Gastrocnemius medialis (tissue), 4 donors: ENCODE data around the gene PIMREG. TPM values are rescaled to one million over a fixed set of nuclear protein-coding genes. Genes with fewer than 3 reads are reported as not detected.

Experiments
- ATAC-seq, 2 donors: fragments of 150-250 bp; one replicate each; pipeline ENCODE4 v1.9.1; 2016
- DNase-seq, 2 donors: peaks; one replicate each; pipeline ENCODE4 v3.0.0-alpha.2; 2019
- H3K27ac ChIP-seq, 4 donors: fragments of 200-600 bp; sonication (generic); 1 replicate in 1 of 4; 2 replicates in 3 of 4; pipeline ENCODE4 v1.5.1; 2016 to 2018; ENCODE audit warnings: mild to moderate bottlenecking in 2 of 4, moderate library complexity in 1 of 4
- H3K27me3 ChIP-seq, 3 donors: fragments of 200-600 bp; sonication (generic) in 2 of 3; 1 replicate in 1 of 3; 2 replicates in 2 of 3; pipeline versions ENCODE4 v1.5.1 to v1.6.0; 2016 to 2019; ENCODE audit warnings: mild to moderate bottlenecking in 1 of 3, moderate library complexity in 1 of 3
- H3K36me3 ChIP-seq, 2 donors: fragments of 200-600 bp; sonication (generic) in 1 of 2; one replicate each; pipeline ENCODE4 v1.5.1; 2017 to 2018
- H3K4me1 ChIP-seq, 2 donors: fragments of 200-600 bp; sonication (generic) in 1 of 2; one replicate each; pipeline ENCODE4 v1.5.1; 2016 to 2017; ENCODE audit warnings: mild to moderate bottlenecking in 2 of 2
- H3K4me3 ChIP-seq, 4 donors: fragments of 200-600 bp; sonication (generic) in 3 of 4; 1 replicate in 1 of 4; 2 replicates in 3 of 4; pipeline ENCODE4 v1.5.1; 2016 to 2019; ENCODE audit warnings: mild to moderate bottlenecking in 2 of 4
- H3K9me3 ChIP-seq, 3 donors: fragments of 200-600 bp; sonication (generic) in 2 of 3; 1 replicate in 1 of 3; 2 replicates in 2 of 3; pipeline ENCODE4 v1.5.1; 2016 to 2019
- POLR2A ChIP-seq, 2 donors: fragments of 450-650 bp; IDR thresholded peaks; one replicate each; pipeline ENCODE4 v1.6.1; 2017; ENCODE audit warnings: antibody characterized with exemption in 2 of 2, mild to moderate bottlenecking in 2 of 2, moderate library complexity in 2 of 2
- in situ Hi-C, 4 donors: fragments of 200-750 bp; cut with MboI; loops; one replicate each; pipeline versions ENCODE4 v1.15.0 to v1.8.0; 2017; ENCODE audit warnings: low sequenced_read_pairs in 4 of 4
- intact Hi-C: fragments of 100-400 bp; cut with DNase I; formaldehyde crosslinking; loops from one replicate; pipeline ENCODE4 v1.15.1; 2023; ENCODE audit warnings: low total_unique reads
- total RNA-seq, 4 donors: library from RNA; depleted of rRNA; stranded (reverse); fragments of >200 nt; gene quantifications; one replicate each; pipeline versions ENCODE4 v1.1.0 to v1.2.3, GENCODE V29; 2016
- TF ChIP-seq, protein P1 (sequence below), 5 experiments: fragments of 450-650 bp in 3 of 5; fragments of 200-600 bp in 2 of 5; sonication (generic) in 2 of 5; IDR thresholded peaks in 4 of 5; conservative IDR thresholded peaks in 1 of 5; 1 replicate in 4 of 5; 2 replicates in 1 of 5; pipeline ENCODE4 v1.5.1; 2016 to 2019; ENCODE audit warnings: antibody characterized with exemption in 5 of 5, mild to moderate bottlenecking in 3 of 5, moderate library complexity in 3 of 5

Gene PIMREG, protein sequence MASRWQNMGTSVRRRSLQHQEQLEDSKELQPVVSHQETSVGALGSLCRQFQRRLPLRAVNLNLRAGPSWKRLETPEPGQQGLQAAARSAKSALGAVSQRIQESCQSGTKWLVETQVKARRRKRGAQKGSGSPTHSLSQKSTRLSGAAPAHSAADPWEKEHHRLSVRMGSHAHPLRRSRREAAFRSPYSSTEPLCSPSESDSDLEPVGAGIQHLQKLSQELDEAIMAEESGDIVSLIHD
- under 1 TPM in 1 of 4 donors, not detected in 3; 0.51 TPM for total RNA-seq

DNA sequence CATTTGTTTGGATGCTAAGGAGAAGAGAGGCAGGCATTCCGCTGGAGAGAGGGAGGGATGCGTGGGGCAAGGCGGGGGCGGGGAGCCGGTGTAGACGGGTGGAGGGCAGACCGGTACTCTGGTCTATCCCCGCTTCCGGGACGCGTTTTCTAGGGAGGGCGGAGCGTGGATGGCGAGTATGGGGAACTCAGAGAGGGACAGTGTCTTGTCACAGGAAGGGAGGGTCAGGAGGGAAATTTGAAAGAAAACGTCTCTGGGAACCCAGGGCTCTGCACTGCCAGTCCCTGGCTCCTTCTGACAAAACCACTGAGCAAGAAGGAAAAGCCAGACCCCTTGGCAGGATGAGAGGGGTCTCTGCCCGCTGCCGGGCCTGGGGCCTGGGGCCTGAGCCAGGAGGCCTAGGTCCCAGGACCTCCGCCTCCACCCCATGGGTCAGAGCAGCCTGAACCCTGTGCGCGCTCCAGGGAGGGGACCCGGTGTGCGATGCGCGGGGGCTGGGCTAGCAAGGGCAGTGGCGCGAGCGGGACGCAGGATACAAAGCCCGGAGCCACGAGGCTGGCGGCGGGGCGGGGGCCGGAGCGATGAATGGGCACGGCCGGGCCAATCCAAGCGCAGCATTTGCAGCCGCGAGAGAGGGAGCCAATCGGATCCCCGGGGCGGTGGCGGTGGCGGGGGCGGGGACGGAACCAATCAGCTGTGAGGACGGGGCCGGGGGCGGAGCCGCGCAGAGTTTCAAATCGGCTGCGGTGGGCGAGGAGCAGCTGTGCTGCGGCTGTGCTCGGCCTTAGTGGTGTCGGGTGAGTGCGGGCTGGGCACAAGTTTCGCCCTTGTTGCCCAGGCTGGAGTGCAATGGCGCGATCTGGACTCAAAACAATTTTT is at the start of gene PIMREG:
Gene PIMREG, plus strand, starts transcription at position 764 of the 879 bp plus-strand sequence. CDS start 656 bp downstream, outside the sequence.
- H3K36me3 ChIP-seq: no peaks in the 10 kb centered on the region
- ATAC-seq (peak; percentile 95 to 96), DNase-seq (peak; percentile 85 to 86)
- TF ChIP-seq, protein P1, sequence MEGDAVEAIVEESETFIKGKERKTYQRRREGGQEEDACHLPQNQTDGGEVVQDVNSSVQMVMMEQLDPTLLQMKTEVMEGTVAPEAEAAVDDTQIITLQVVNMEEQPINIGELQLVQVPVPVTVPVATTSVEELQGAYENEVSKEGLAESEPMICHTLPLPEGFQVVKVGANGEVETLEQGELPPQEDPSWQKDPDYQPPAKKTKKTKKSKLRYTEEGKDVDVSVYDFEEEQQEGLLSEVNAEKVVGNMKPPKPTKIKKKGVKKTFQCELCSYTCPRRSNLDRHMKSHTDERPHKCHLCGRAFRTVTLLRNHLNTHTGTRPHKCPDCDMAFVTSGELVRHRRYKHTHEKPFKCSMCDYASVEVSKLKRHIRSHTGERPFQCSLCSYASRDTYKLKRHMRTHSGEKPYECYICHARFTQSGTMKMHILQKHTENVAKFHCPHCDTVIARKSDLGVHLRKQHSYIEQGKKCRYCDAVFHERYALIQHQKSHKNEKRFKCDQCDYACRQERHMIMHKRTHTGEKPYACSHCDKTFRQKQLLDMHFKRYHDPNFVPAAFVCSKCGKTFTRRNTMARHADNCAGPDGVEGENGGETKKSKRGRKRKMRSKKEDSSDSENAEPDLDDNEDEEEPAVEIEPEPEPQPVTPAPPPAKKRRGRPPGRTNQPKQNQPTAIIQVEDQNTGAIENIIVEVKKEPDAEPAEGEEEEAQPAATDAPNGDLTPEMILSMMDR (IDR thresholded peaks at IDR 0.05 in 4 of 5, conservative IDR thresholded peaks at IDR 0.05 in 1 of 5): no peak
- TF ChIP-seq POLR2A (IDR thresholded peaks at IDR 0.05): no peak
- H3K27ac ChIP-seq: no peak within 1 kb of the TSS
- H3K4me3 ChIP-seq: peak within 1 kb of the TSS; percentile 47 to 79 (median 56)
- H3K9me3 ChIP-seq: no peaks in the 10 kb centered on the region
- in situ Hi-C loops: loop anchor here in 1 of 4 donors (25.0 kb wide), 1 partner anchor 1207 kb away; the partner anchor contains the start of gene SCIMP
- intact Hi-C loops: no loop called here
- peaks cover 0 to 13% (median 4%) of the 10 kb centered on the region in 3 donors for H3K27me3 ChIP-seq
- H3K4me1 ChIP-seq: peaks cover 0 to 15% of the 10 kb centered on the region in 2 donors

DNA sequence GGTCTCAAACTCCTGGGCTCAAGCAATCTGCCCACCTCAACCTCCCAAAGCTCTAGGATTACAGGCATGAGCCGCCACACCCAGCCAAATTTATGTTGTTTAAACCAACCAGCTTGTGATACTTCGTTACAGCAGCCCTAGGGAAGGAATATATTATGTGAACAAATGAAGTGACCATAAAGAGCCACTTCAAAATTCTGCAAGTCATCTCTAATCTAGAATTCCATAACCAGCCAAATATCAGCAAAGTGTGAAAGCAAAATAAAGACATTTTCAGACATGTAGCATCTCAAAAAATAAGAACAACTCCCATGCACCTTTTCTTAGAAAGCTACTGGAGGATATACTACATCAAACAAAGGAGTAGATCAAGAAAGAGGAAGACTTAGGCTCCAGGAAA is 45.3 kb upstream of the PIMREG start:
- Histone ChIP-seq H3K9me3 (no peaks in the 10 kb centered on the region), H3K36me3 (no peaks in the 10 kb centered on the region), H3K27me3 (peaks cover 3 to 12% (median 4%) of the 10 kb centered on the region in 3 donors), H3K27ac (no peak overlapping the region), H3K4me1 (no peaks in the 10 kb centered on the region), H3K4me3 (no peak overlapping the region)
- in situ Hi-C loops (no loop called here), intact Hi-C loops (no loop called here)
- DNase-seq (no peak), ATAC-seq (no peak)
- TF ChIP-seq, protein P1 (IDR thresholded peaks at IDR 0.05 in 4 of 5, conservative IDR thresholded peaks at IDR 0.05 in 1 of 5): no peak
- no peak for TF ChIP-seq POLR2A (IDR thresholded peaks at IDR 0.05)

DNA sequence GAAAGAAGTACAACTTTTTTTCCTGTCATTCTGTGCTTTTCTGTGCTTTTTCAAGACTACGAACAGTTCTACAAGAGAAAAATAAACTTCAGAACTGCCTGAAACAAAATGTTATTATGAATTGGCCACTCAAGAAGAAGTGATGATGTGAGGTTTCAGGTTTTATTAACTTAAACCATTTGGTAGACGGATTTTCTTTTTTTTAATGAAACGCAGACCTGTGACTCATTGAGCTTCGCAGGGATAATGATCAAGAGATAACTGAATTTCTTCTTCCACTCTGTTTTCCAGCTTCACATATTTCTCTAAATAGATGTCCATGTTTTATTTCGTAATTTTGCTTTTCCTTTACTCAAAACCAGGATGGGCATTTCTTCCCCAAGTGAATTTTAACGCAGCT is 42.0 kb upstream of the PIMREG start:
- no peak overlapping the region for H3K4me3 ChIP-seq
- in situ Hi-C loops (loop anchor here in 2 of 4 donors (25.0 kb wide), 2 partner anchors 340 to 690 kb away; partner anchors contain the start of gene WSCD1 (in 1 of the 2)), intact Hi-C loops (no loop called here)
- ATAC-seq: no peak
- DNase-seq: no peak
- no peak overlapping the region for H3K27ac ChIP-seq
- H3K4me1 ChIP-seq: no peaks in the 10 kb centered on the region
- H3K27me3 ChIP-seq: peaks cover 0 to 3% (median 0%) of the 10 kb centered on the region in 3 donors
- no peak for TF ChIP-seq POLR2A (IDR thresholded peaks at IDR 0.05)
- TF ChIP-seq, protein P1 (IDR thresholded peaks at IDR 0.05 in 4 of 5, conservative IDR thresholded peaks at IDR 0.05 in 1 of 5): no peak
- no peaks in the 10 kb centered on the region for H3K9me3 ChIP-seq
- H3K36me3 ChIP-seq: no peaks in the 10 kb centered on the region

DNA sequence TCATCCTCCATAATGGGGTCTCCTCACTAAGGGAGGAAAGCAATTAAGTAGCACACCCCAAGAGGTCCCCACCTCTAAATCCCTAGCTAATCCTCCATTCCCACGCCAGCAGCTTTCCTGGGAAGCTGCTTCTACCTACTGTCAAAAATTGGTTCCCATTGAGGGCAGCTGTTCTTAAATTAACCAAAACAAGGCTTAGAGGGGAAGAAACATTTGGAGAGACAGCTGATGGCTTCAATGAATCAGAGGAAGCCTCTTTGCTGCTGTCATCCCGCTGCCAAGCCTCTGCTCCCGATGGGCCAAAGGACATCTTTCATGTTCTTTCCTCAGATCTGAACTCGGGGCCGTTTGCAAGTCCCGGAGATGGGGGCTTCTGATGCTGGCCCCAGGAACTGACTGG is 36.0 kb upstream of the PIMREG start:
- peaks cover 0 to 14% (median 7%) of the 10 kb centered on the region in 3 donors for H3K27me3 ChIP-seq
- DNase-seq (no peak), ATAC-seq (no peak)
- no peak overlapping the region for H3K4me3 ChIP-seq
- in situ Hi-C loops (loop anchor here in 2 of 4 donors (25.0 kb wide), 2 partner anchors 346 to 696 kb away; partner anchors contain the start of gene WSCD1 (in 1 of the 2)), intact Hi-C loops (no loop called here)
- no peaks in the 10 kb centered on the region for H3K9me3 ChIP-seq
- H3K36me3 ChIP-seq: no peaks in the 10 kb centered on the region
- no peak for TF ChIP-seq POLR2A (IDR thresholded peaks at IDR 0.05)
- TF ChIP-seq, protein P1 (IDR thresholded peaks at IDR 0.05 in 4 of 5, conservative IDR thresholded peaks at IDR 0.05 in 1 of 5): no peak
- no peaks in the 10 kb centered on the region for H3K4me1 ChIP-seq
- no peak overlapping the region for H3K27ac ChIP-seq
